ENCODE results near the gene GBE1.

GBE1 gene

GRCh38 chr3:81490541-81491288, 270.7 kb downstream of the GBE1 start:
- Histone ChIP-seq H3K79me2 (ENCODE audit: low read length) (no peaks in the 10 kb centered on the region), H3K4me3 (ENCODE audit: low read length) (no peak overlapping the region), H3K9ac (ENCODE audit: low read length) (no peak overlapping the region), H3K27me3 (ENCODE audit: low read depth, low read length) (no peaks in the 10 kb centered on the region), H3K4me2 (ENCODE audit: low read length) (peak overlapping the region; percentile 23; the same call in 1 of the 2 replicates), H3K4me1 (ENCODE audit: low read length) (peaks cover 37% of the 10 kb centered on the region), H3K36me3 (replicated peaks; ENCODE audit: low read depth, low read length) (no peaks in the 10 kb centered on the region), H2AFZ (ENCODE audit: low read depth, low read length) (no peak overlapping the region), H3K27ac (ENCODE audit: low read length) (no peak overlapping the region), H4K20me1 (ENCODE audit: insufficient read depth, low read length) (no peaks in the 10 kb centered on the region), H3K9me3 (ENCODE audit: insufficient read depth, low read length) (no peaks in the 10 kb centered on the region)
- TF ChIP-seq EZH2phosphoT487 (IDR thresholded peaks at IDR 0.05; ENCODE audit: low read depth) (no peak), CTCF (IDR thresholded peaks at IDR 0.05; ENCODE audit: low read depth, low read length) (peak; percentile 96)

- Histone ChIP-seq H3K9me3 (ENCODE audit: insufficient read depth, low read length) (no peaks in the 10 kb centered on the region), H2AFZ (ENCODE audit: low read depth, low read length) (peak overlapping the region; percentile 73), H3K9ac (ENCODE audit: low read length) (peak overlapping the region; percentile 50), H3K4me1 (ENCODE audit: low read length) (peaks cover 26% of the 10 kb centered on the region), H3K27me3 (ENCODE audit: low read depth, low read length) (no peaks in the 10 kb centered on the region), H3K36me3 (replicated peaks; ENCODE audit: low read depth, low read length) (no peaks in the 10 kb centered on the region), H3K4me3 (ENCODE audit: low read length) (peak overlapping the region; percentile 65), H3K27ac (ENCODE audit: low read length) (peak overlapping the region; percentile 85), H3K79me2 (ENCODE audit: low read length) (no peaks in the 10 kb centered on the region), H4K20me1 (ENCODE audit: insufficient read depth, low read length) (no peaks in the 10 kb centered on the region), H3K4me2 (ENCODE audit: low read length) (peak overlapping the region; percentile 80)
- TF ChIP-seq CTCF (IDR thresholded peaks at IDR 0.05; ENCODE audit: low read depth, low read length) (no peak), EZH2phosphoT487 (IDR thresholded peaks at IDR 0.05; ENCODE audit: low read depth) (no peak)
Measured at GRCh38 chr3:81485444-81485865, 276.0 kb downstream of the GBE1 start.

DNA sequence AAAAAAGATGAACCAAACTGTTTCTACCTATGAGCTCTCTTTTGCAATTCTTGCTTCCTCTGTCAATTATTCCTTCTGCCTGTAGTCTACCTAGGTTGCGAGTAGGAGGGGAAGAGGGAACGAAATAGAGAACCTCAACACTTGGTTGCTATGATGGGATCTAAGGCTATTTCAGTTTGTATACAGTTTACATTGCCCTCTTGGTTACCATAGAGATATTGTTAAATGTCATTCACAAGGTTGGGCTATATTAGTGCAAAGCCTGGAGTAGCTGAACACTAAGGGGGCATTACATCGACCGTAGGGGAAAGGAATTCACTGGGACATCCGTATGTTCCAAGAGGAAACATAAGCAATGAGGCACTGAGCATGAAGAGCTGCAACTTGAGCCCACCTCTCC, 276.9 kb downstream of the GBE1 start:
- no peaks in the 10 kb centered on the region for H4K20me1 ChIP-seq (ENCODE audit: insufficient read depth, low read length)
- H3K9me3 ChIP-seq (ENCODE audit: insufficient read depth, low read length) = no peaks in the 10 kb centered on the region
- no peaks in the 10 kb centered on the region for H3K27me3 ChIP-seq (ENCODE audit: low read depth, low read length)
- no peak overlapping the region for H3K9ac ChIP-seq (ENCODE audit: low read length)
- H3K4me1 ChIP-seq (ENCODE audit: low read length) = peaks cover 22% of the 10 kb centered on the region
- no peak overlapping the region for H3K4me3 ChIP-seq (ENCODE audit: low read length)
- TF ChIP-seq CTCF (IDR thresholded peaks at IDR 0.05; ENCODE audit: low read depth, low read length) (no peak), EZH2phosphoT487 (IDR thresholded peaks at IDR 0.05; ENCODE audit: low read depth) (no peak)
- no peaks in the 10 kb centered on the region for H3K79me2 ChIP-seq (ENCODE audit: low read length)
- H3K36me3 ChIP-seq (replicated peaks; ENCODE audit: low read depth, low read length) = no peaks in the 10 kb centered on the region
- H3K27ac ChIP-seq (ENCODE audit: low read length) = peak overlapping the region; percentile 85
- H3K4me2 ChIP-seq (ENCODE audit: low read length) = peak overlapping the region; percentile 80
- no peak overlapping the region for H2AFZ ChIP-seq (ENCODE audit: low read depth, low read length)

DNA sequence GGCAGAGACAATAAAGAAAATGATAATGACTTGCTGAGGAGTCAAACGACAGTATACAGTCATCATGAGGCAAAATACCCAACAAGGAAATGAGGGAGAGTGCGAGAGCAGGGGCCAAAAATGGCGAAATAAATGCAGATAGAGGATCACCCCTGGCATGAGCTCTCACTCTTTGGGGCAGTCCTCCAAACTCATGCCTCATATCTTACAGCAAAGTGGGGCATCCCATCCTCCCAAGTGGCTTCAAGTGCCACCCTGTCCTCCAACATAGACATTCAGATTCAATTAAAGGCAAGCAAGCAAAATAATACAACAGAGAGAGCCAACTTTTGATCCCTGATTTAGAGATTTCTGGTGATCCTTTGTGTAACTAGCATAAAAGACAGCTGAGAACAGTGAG, 278.4 kb downstream of the GBE1 start:
- no peaks in the 10 kb centered on the region for H3K27me3 ChIP-seq (ENCODE audit: low read depth, low read length)
- no peak overlapping the region for H3K27ac ChIP-seq (ENCODE audit: low read length)
- no peak for TF ChIP-seq CTCF (IDR thresholded peaks at IDR 0.05; ENCODE audit: low read depth, low read length)
- no peak for TF ChIP-seq EZH2phosphoT487 (IDR thresholded peaks at IDR 0.05; ENCODE audit: low read depth)
- no peak overlapping the region for H3K4me3 ChIP-seq (ENCODE audit: low read length)
- no peak overlapping the region for H3K4me2 ChIP-seq (ENCODE audit: low read length)
- no peak overlapping the region for H3K9ac ChIP-seq (ENCODE audit: low read length)
- H3K4me1 ChIP-seq (ENCODE audit: low read length) = peaks cover 22% of the 10 kb centered on the region
- no peaks in the 10 kb centered on the region for H4K20me1 ChIP-seq (ENCODE audit: insufficient read depth, low read length)
- no peaks in the 10 kb centered on the region for H3K79me2 ChIP-seq (ENCODE audit: low read length)
- no peak overlapping the region for H2AFZ ChIP-seq (ENCODE audit: low read depth, low read length)
- no peaks in the 10 kb centered on the region for H3K36me3 ChIP-seq (replicated peaks; ENCODE audit: low read depth, low read length)
- no peaks in the 10 kb centered on the region for H3K9me3 ChIP-seq (ENCODE audit: insufficient read depth, low read length)
